Panc1 (cell line): ENCODE data around the gene RRBP1. TPM values are rescaled to one million over a fixed set of nuclear protein-coding genes. Genes with fewer than 3 reads are reported as not detected.

Experiments used
- ATAC-seq: fragments of 200-7000 bp; cut with Tn5 transposase; 2 replicates; pipeline ENCODE4 v1.9.1; 2020; ENCODE audit warnings: mild to moderate bottlenecking, moderate library complexity
- BruUV-seq: library from RNA; stranded (reverse); fragments of 400-500 nt; replicated peaks from 2 replicates; lab custom pipeline; 2021; lab: Mats Ljungman, UMichigan
- CTCF ChIA-PET: fragments of 300-600 bp; sonication (Branson Sonifier 250); formaldehyde crosslinking; loops from one replicate; lab custom pipeline; 2022; ENCODE audit warnings: antibody characterized with exemption; lab: Charles Lee
- POLR2A ChIA-PET: fragments of 300-600 bp; sonication (Branson Sonifier 250); formaldehyde crosslinking; loops from one replicate; lab custom pipeline; 2022; ENCODE audit warnings: antibody characterized with exemption; lab: Charles Lee
- DNase-seq: peaks from one replicate; pipeline ENCODE4 v3.0.0-alpha.2; 2010; ENCODE audit warnings: low read depth, low spot score
- H3K27ac ChIP-seq: 2 replicates; pipeline ENCODE4 v1.5.1; 2011; ENCODE audit warnings: mild to moderate bottlenecking, low read length, inconsistent platforms
- H3K27me3 ChIP-seq: fragments of 200-500 bp; sonication (Bioruptor generic); 2 replicates; pipeline ENCODE4 v1.6.0; 2014; ENCODE audit warnings: low read length, inconsistent platforms; ENCODE audit not compliant: control insufficient read depth, insufficient read depth
- H3K36me3 ChIP-seq: fragments of 200-500 bp; sonication (Bioruptor generic); 2 replicates; pipeline ENCODE4 v1.5.1; 2014; ENCODE audit warnings: inconsistent platforms, mild to moderate bottlenecking, low read length, moderate library complexity; ENCODE audit not compliant: control insufficient read depth, insufficient read depth
- H3K4me1 ChIP-seq: 2 replicates; pipeline ENCODE4 v1.5.1; 2011; ENCODE audit warnings: inconsistent platforms, mild to moderate bottlenecking, low read length, moderate library complexity; ENCODE audit not compliant: control insufficient read depth, insufficient read depth
- H3K4me3 ChIP-seq, 2 experiments: 2 replicates each; pipeline ENCODE4 v1.5.1; 2011 to 2012; ENCODE audit warnings: low read depth in 2 of 2, low read length in 2 of 2, mild to moderate bottlenecking in 2 of 2, inconsistent platforms in 1 of 2, moderate library complexity in 1 of 2
- H3K9me3 ChIP-seq: fragments of 200-500 bp; sonication (Bioruptor generic); 2 replicates; pipeline ENCODE4 v1.5.1; 2014; ENCODE audit warnings: low read depth, mild to moderate bottlenecking, inconsistent platforms, low read length, moderate library complexity; ENCODE audit not compliant: control insufficient read depth, insufficient read depth
- POLR2AphosphoS5 ChIP-seq: IDR thresholded peaks from 2 replicates; pipeline ENCODE4 v1.6.1; 2012; ENCODE audit warnings: mild to moderate bottlenecking, low read depth, low read length, moderate library complexity
- SIN3A ChIP-seq: IDR thresholded peaks from 2 replicates; pipeline ENCODE4 v1.6.1; 2012; ENCODE audit warnings: low read depth, mild to moderate bottlenecking, low read length, moderate library complexity, borderline replicate concordance; ENCODE audit not compliant: insufficient read depth
- TCF7L2 ChIP-seq: IDR thresholded peaks from 2 replicates; pipeline ENCODE4 v1.6.1; 2011; ENCODE audit warnings: mild to moderate bottlenecking, low read depth, low read length, inconsistent platforms
- in situ Hi-C: cut with HindIII; loops from 2 replicates; pipeline ENCODE4 v1.10.0; 2016; ENCODE audit warnings: low sequenced_read_pairs, low pct_unique_long_range_greater_than_20kb
- intact Hi-C: fragments of 100-400 bp; cut with micrococcal nuclease; formaldehyde crosslinking; loops from one replicate; pipeline ENCODE4 v1.10.0; 2022; ENCODE audit not compliant: unreplicated experiment
- total RNA-seq: library from RNA; stranded (reverse); gene quantifications from one replicate; pipeline ENCODE4 v1.2.1, GENCODE V29; 2021; ENCODE audit not compliant: unreplicated experiment
- TF ChIP-seq, protein P1 (sequence below), 2 experiments: IDR thresholded peaks; 2 replicates each; pipeline ENCODE4 v1.6.1; 2011 to 2012; ENCODE audit warnings: low read depth in 2 of 2, control low read depth in 1 of 2, low read length in 1 of 2, mild to moderate bottlenecking in 1 of 2, moderate library complexity in 1 of 2; ENCODE audit not compliant: insufficient read depth in 1 of 2
- TF ChIP-seq, protein P2 (sequence below): fragments of 450-650 bp; IDR thresholded peaks from 2 replicates; pipeline ENCODE4 v1.5.1; 2017; ENCODE audit warnings: mild to moderate bottlenecking

RRBP1 gene
- total RNA-seq, 1 experiment from 2014 or later = 152 TPM

DNA sequence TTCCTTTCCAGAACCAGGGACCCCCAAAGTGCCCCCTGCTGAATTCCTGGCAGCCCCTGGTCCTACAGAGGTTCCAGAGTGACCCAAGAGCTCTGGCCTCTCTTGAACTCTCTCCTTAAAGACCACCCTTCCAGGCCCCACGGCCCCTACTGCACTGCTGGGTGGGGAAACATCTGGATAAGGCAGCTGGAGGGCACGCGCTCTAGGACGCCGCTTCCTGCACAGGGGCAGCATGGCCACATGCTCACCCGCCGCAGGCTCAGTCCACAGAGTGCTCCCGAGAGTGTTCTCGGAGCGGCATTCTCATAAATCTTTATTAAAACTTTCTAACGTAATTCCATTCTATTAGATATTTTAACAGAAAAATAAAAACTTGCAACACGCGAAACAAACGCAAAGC, 37.0 kb downstream of the RRBP1 start:
- no TSS peak for BruUV-seq
- ATAC-seq = no peak
- DNase-seq = no peak
- TF ChIP-seq POLR2AphosphoS5 (no peak), SIN3A (no peak), TCF7L2 (no peak)
- TF ChIP-seq, protein P1, sequence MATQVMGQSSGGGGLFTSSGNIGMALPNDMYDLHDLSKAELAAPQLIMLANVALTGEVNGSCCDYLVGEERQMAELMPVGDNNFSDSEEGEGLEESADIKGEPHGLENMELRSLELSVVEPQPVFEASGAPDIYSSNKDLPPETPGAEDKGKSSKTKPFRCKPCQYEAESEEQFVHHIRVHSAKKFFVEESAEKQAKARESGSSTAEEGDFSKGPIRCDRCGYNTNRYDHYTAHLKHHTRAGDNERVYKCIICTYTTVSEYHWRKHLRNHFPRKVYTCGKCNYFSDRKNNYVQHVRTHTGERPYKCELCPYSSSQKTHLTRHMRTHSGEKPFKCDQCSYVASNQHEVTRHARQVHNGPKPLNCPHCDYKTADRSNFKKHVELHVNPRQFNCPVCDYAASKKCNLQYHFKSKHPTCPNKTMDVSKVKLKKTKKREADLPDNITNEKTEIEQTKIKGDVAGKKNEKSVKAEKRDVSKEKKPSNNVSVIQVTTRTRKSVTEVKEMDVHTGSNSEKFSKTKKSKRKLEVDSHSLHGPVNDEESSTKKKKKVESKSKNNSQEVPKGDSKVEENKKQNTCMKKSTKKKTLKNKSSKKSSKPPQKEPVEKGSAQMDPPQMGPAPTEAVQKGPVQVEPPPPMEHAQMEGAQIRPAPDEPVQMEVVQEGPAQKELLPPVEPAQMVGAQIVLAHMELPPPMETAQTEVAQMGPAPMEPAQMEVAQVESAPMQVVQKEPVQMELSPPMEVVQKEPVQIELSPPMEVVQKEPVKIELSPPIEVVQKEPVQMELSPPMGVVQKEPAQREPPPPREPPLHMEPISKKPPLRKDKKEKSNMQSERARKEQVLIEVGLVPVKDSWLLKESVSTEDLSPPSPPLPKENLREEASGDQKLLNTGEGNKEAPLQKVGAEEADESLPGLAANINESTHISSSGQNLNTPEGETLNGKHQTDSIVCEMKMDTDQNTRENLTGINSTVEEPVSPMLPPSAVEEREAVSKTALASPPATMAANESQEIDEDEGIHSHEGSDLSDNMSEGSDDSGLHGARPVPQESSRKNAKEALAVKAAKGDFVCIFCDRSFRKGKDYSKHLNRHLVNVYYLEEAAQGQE (IDR thresholded peaks at IDR 0.05; ENCODE audit: insufficient read depth in 1 of 2, low read depth in 2 of 2, low read length in 1 of 2) = no peak
- TF ChIP-seq, protein P2, sequence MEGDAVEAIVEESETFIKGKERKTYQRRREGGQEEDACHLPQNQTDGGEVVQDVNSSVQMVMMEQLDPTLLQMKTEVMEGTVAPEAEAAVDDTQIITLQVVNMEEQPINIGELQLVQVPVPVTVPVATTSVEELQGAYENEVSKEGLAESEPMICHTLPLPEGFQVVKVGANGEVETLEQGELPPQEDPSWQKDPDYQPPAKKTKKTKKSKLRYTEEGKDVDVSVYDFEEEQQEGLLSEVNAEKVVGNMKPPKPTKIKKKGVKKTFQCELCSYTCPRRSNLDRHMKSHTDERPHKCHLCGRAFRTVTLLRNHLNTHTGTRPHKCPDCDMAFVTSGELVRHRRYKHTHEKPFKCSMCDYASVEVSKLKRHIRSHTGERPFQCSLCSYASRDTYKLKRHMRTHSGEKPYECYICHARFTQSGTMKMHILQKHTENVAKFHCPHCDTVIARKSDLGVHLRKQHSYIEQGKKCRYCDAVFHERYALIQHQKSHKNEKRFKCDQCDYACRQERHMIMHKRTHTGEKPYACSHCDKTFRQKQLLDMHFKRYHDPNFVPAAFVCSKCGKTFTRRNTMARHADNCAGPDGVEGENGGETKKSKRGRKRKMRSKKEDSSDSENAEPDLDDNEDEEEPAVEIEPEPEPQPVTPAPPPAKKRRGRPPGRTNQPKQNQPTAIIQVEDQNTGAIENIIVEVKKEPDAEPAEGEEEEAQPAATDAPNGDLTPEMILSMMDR = no peak
- ChIA-PET CTCF (interaction anchor here (0.9 kb wide), 1 partner anchor 36 kb away, joined by 3 read pairs; no protein-coding TSS in a partner anchor), POLR2A (no interaction called here)
- Histone ChIP-seq H3K36me3 (no peaks in the 10 kb centered on the region), H3K27me3 (no peaks in the 10 kb centered on the region), H3K9me3 (no peaks in the 10 kb centered on the region), H3K4me3 (no peak overlapping the region), H3K4me1 (peaks cover 53% of the 10 kb centered on the region), H3K27ac (peak overlapping the region; percentile 75)
- intact Hi-C loops (no loop called here), in situ Hi-C loops (no loop called here)

DNA sequence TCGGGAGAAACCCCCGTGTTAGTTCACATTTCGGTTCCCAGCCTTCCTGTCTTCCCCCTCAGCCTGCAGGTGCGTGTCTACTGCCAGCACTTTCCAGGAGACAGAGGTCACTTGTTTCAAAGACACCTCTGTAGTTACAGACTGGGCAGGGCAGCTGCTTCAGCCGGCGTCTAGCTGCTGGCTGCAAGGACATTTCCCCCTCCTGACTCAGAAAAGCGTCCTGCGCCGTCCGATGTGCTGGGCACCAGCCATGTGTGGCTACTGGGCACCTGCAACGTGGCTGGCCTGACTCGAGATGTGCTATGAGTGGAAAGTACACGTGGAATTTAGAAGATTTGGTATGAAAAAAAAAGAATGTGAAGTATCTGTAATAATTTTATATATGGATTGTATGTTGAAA, 37.6 kb downstream of the RRBP1 start:
- H3K4me1 ChIP-seq = peaks cover 51% of the 10 kb centered on the region
- intact Hi-C loops (no loop called here), in situ Hi-C loops (no loop called here)
- no peaks in the 10 kb centered on the region for H3K27me3 ChIP-seq
- DNase-seq (no peak), ATAC-seq (no peak)
- BruUV-seq = no TSS peak
- no peak overlapping the region for H3K4me3 ChIP-seq
- no peaks in the 10 kb centered on the region for H3K9me3 ChIP-seq
- CTCF ChIA-PET = no interaction called here
- H3K36me3 ChIP-seq = no peaks in the 10 kb centered on the region
- TF ChIP-seq, protein P2 = no peak
- TF ChIP-seq, protein P1 (IDR thresholded peaks at IDR 0.05; ENCODE audit: insufficient read depth in 1 of 2, low read depth in 2 of 2, low read length in 1 of 2) = no peak
- TF ChIP-seq SIN3A (no peak), POLR2AphosphoS5 (no peak), TCF7L2 (no peak)
- peak overlapping the region; percentile 75; the same call in 1 of the 2 replicates for H3K27ac ChIP-seq
- POLR2A ChIA-PET = no interaction called here
